Glutamatergic neuron (in vitro differentiated cells): ENCODE results near the gene HIF3A. TPM values are rescaled to one million over a fixed set of nuclear protein-coding genes. Genes with fewer than 3 reads are reported as not detected.

Experiments
- DNase-seq: peaks from one replicate; pipeline ENCODE4 v3.0.0; 2022
- H3K27ac Mint-ChIP-seq: one replicate; pipeline ENCODE4 v1.8.0; 2020; ENCODE audit warnings: mild to moderate bottlenecking, mixed read lengths, inconsistent platforms; ENCODE audit not compliant: unreplicated experiment
- H3K27me3 Mint-ChIP-seq: one replicate; pipeline ENCODE4 v1.8.0; 2020; ENCODE audit warnings: mild to moderate bottlenecking, moderate library complexity, mixed read lengths, inconsistent platforms; ENCODE audit not compliant: unreplicated experiment
- H3K36me3 Mint-ChIP-seq: one replicate; pipeline ENCODE4 v1.8.0; 2020; ENCODE audit warnings: mild to moderate bottlenecking, mixed read lengths, inconsistent platforms; ENCODE audit not compliant: unreplicated experiment
- H3K4me1 Mint-ChIP-seq: one replicate; pipeline ENCODE4 v1.8.0; 2020; ENCODE audit warnings: mild to moderate bottlenecking, low read depth, mixed read lengths, inconsistent platforms; ENCODE audit not compliant: unreplicated experiment
- H3K4me3 Mint-ChIP-seq: one replicate; pipeline ENCODE4 v1.8.0; 2020; ENCODE audit warnings: mild to moderate bottlenecking, mixed read lengths, inconsistent platforms; ENCODE audit not compliant: unreplicated experiment
- H3K9me3 Mint-ChIP-seq: one replicate; pipeline ENCODE4 v1.8.0; 2020; ENCODE audit warnings: mild to moderate bottlenecking, moderate library complexity, mixed read lengths, inconsistent platforms; ENCODE audit not compliant: unreplicated experiment
- total RNA-seq: library from RNA; stranded (reverse); fragmentation: NEBNext Ultra II Directional; extraction: Animal tissue kit (Norgen Biotek cat#: 25700); gene quantifications from one replicate; pipeline ENCODE4 v1.2.1, GENCODE V29; 2021; ENCODE audit not compliant: unreplicated experiment
- TF ChIP-seq, protein P1 (sequence below): fragments of 200-600 bp; sonication (generic); IDR thresholded peaks from one replicate; pipeline ENCODE4 v1.5.0; 2021; ENCODE audit not compliant: partially characterized antibody, unreplicated experiment

The HIF3A gene
- total RNA-seq, 1 donor from 2014 or later, result 4.4 TPM

DNA sequence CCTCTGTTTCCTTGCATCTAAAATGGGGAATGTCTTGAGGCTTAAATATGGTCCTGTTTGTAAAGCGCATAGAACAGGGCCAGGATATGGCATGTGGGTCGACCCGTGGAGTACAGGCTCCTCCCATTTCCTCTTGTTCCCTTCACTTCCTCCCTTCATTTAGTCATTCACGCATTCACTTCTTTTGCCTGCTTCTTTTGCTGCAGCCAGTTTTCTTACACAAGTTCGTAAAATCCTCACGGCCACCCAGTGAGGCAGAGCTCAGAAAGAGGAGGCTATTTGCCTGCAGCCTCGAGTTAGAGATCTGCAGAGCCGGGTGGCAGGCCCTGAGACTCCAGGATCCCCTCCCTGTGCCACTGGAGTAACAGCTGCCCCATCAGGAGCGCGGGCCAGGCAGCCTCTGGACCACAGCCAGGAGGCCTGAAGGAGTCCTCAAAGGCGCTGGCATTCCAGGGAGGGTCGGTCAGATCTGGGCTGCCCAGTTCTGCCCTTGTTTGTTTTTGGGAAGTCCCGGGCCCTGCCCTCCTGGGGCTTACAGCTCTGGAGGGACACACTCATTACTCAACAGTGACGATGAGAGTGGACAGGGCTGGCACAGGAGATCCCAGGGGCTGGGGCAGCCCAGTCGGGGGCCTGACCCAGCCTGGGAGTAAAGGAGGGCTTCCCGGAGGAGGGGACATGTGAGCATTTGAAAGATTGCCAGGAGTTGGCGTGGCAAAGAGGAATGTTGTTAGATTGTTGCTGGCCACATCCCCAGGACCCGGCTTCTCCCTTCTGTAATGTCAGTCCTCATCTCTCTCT lies 54.6 kb downstream of the HIF3A start:
- DNase-seq, result no peak
- peaks cover 1% of the 10 kb centered on the region for H3K9me3 Mint-ChIP-seq
- H3K36me3 Mint-ChIP-seq, result no peaks in the 10 kb centered on the region
- H3K27me3 Mint-ChIP-seq, result peaks cover 8% of the 10 kb centered on the region
- TF ChIP-seq, protein P1, sequence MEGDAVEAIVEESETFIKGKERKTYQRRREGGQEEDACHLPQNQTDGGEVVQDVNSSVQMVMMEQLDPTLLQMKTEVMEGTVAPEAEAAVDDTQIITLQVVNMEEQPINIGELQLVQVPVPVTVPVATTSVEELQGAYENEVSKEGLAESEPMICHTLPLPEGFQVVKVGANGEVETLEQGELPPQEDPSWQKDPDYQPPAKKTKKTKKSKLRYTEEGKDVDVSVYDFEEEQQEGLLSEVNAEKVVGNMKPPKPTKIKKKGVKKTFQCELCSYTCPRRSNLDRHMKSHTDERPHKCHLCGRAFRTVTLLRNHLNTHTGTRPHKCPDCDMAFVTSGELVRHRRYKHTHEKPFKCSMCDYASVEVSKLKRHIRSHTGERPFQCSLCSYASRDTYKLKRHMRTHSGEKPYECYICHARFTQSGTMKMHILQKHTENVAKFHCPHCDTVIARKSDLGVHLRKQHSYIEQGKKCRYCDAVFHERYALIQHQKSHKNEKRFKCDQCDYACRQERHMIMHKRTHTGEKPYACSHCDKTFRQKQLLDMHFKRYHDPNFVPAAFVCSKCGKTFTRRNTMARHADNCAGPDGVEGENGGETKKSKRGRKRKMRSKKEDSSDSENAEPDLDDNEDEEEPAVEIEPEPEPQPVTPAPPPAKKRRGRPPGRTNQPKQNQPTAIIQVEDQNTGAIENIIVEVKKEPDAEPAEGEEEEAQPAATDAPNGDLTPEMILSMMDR, result no peak
- H3K4me3 Mint-ChIP-seq, result no peak overlapping the region
- peaks cover 5% of the 10 kb centered on the region for H3K4me1 Mint-ChIP-seq
- no peak overlapping the region for H3K27ac Mint-ChIP-seq

DNA sequence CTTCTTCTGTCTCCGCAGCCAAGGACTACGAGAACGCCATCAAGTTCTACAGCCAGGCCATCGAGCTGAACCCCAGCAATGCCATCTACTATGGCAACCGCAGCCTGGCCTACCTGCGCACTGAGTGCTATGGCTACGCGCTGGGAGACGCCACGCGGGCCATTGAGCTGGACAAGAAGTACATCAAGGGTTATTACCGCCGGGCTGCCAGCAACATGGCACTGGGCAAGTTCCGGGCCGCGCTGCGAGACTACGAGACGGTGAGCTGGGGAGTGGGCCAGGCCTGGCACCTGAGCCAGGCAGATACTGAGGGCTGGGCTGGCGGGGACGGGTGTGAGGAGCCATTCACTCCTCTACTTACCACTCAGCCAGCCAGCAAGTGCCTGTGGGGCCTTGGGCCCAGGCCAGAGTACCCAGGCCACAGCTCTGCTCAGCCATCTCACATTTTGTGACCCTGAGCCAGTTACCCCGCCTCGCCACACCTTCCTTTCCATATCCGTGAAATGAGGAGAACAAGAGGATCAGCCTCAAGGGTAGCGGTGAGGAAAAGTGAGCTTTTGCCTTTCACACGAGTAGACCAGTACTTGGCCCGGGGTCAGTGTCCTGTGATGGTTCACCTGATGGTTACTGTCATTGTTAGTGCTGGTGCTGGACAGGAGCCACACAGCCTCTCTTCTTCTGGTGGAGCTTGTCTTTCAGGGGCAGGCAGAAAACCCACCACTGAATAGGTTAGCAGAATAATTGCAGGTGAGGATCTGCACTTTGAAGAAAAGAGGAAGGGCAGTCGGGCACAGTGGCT lies 57.1 kb downstream of the HIF3A start:
- H3K9me3 Mint-ChIP-seq, result no peaks in the 10 kb centered on the region
- peaks cover 3% of the 10 kb centered on the region for H3K4me1 Mint-ChIP-seq
- TF ChIP-seq, protein P1, result no peak
- no peaks in the 10 kb centered on the region for H3K36me3 Mint-ChIP-seq
- no peak for DNase-seq
- no peak overlapping the region for H3K27ac Mint-ChIP-seq
- H3K4me3 Mint-ChIP-seq, result no peak overlapping the region
- peaks cover 5% of the 10 kb centered on the region for H3K27me3 Mint-ChIP-seq

DNA sequence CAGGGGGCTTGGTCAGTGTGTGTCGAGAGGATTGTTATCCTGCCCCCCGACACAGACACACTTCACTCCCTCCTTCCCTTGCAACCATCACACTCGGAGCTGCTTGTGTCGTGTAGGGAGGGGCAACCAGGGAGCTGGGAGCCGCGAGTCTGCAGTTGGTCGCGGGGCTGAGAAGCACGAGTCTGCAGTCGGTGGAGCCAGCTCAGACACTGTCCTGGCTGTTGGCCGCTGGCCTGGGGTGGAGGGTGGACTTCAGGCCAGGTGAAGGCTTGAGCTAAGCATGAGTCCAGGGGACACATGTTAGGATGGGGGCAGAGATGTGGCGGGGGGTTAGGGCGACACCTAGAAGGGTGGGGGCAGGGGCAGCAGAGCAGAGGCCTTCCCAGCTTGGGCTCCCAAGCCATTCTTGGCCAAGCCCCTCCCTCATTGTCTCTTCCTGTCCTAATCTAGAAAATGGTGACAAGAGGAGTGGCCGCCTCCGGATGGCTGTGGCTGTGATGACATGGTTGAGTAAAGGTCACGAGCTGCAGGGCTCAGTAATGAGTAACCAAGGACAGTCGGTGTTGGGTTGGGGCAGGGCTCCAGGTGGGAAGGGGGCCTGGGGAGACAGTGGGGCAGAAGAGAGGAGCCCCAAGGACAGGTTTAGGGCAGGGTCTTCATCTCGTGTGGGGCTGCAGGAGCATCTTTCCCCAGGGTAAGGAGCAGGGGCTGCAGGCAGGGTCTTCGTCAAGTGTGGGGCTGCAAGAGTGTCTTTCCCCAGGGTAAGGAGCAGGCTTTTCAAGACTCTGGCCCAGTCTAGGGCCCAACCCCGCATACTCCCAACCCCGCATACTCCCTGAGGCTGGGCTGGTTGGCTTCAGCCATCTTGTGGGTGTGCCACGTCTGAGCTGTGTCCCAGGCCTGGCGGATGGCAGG lies 58.6 kb downstream of the HIF3A start:
- no peaks in the 10 kb centered on the region for H3K36me3 Mint-ChIP-seq
- H3K27me3 Mint-ChIP-seq, result peaks cover 3% of the 10 kb centered on the region
- no peaks in the 10 kb centered on the region for H3K4me1 Mint-ChIP-seq
- TF ChIP-seq, protein P1, result no peak
- DNase-seq, result no peak
- H3K27ac Mint-ChIP-seq, result no peak overlapping the region
- no peak overlapping the region for H3K4me3 Mint-ChIP-seq
- no peaks in the 10 kb centered on the region for H3K9me3 Mint-ChIP-seq

DNA sequence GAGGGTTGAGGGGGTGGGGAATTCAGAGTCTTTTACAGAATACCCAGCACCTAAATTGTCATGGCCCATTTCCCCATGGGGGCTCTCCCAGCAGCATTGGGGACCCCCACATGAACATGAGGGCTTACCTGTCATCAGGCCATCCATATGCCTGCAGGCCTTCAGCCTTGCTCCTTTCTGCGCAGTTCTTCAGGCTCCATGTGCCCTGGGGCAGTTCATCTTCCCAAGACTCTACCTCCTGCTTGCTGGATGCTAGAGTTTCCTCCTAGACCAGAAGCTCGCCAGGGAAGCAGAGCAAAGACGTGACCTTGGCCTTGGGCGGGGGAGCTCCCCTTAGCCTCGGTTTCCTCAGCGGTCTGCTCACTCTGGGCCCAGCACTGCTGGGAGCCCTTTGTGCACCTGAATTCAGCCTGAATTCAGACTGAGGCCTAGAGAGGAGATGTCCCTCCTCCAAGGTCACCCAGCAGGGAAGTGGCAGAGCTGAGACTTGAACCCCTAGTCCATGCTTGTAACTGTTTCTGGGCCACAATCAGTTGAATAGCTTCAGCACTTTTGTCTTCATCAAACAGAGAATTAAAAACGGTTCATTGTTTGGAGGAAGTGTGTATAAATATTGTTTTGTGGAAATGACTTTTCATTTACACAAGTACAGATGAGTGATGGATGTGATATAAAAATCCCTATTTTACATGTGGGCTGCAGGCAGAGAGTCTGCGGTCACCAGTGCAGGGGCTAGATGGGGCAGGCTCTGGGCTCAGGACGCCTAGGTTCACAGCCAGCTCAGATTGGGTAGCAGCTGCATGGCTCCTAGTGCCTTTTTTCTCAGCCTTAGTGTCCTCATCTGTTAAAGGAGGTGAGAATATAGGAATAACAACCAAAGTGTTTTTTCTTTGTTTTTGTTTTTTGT lies 59.6 kb downstream of the HIF3A start:
- no peak overlapping the region for H3K4me3 Mint-ChIP-seq
- DNase-seq, result no peak
- H3K27me3 Mint-ChIP-seq, result peaks cover 1% of the 10 kb centered on the region
- no peaks in the 10 kb centered on the region for H3K9me3 Mint-ChIP-seq
- TF ChIP-seq, protein P1, result no peak
- H3K27ac Mint-ChIP-seq, result no peak overlapping the region
- no peaks in the 10 kb centered on the region for H3K36me3 Mint-ChIP-seq
- no peaks in the 10 kb centered on the region for H3K4me1 Mint-ChIP-seq
